GM18499 (cell line): Measurements from ENCODE around the gene SHROOM3.
A peak's percentile ranks its signal among the peaks of the same experiment; 100 is the strongest.

Experiments
- ATAC-seq: cut with Tn5 transposase; IDR thresholded peaks from one replicate; pipeline ENCODE4 v1.9.1; 2021; ENCODE audit warnings: moderate number of reproducible peaks; ENCODE audit not compliant: insufficient read depth, unreplicated experiment

The SHROOM3 gene

DNA sequence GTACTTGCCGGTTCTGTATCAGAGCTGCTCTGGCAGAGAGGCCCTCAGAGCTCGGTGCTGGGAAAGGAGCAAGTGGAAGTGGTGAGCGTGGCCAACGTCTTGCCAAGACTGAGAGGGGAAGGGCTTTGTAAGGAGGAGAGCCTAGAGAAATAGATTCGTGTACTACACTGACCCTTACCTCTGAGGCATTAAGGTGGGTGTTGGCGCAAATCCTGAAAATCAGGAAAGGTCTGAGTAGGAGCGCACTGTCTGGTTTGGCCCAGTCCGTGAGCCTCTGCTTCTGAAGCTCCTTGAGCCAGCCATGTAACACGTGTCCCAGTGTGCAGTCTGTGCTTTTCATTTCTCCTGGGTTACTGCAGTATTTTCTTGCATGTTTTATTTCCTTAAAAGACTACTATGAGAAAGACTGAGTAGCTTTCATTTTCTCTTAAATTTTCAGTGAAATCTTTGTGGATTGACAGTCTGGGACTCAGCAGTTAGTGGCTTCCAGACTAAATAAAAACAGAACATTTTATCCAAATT lies 322.4 kb downstream of the SHROOM3 start:
- no peak for ATAC-seq

DNA sequence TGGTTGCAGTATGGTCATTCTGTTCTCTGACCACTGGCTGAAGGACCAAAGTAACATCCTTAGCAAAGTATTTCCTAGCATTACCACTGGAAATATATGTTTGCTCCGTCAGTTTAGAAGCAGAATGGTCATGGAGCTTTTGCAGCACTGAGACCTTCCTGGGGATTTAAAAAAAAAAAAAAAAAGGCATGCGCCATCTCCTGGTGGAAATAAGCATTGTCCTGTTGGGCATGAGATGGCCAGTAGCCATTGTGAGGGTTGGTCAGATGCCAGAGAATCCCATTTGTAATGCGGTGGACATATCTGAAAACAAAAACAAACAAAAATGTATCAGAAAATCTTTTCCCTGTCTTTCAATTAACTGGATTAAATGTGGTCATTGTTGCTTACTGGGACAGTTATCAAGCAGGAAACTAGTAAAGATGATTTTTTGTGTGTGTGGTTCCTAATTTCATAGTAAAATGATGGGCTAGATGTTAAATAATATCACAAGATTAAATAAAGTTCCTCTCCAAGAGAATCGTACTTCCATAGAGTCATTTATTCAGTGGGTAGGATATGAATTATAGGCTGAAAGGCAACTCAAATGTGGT lies 323.4 kb downstream of the SHROOM3 start:
- ATAC-seq = no peak

DNA sequence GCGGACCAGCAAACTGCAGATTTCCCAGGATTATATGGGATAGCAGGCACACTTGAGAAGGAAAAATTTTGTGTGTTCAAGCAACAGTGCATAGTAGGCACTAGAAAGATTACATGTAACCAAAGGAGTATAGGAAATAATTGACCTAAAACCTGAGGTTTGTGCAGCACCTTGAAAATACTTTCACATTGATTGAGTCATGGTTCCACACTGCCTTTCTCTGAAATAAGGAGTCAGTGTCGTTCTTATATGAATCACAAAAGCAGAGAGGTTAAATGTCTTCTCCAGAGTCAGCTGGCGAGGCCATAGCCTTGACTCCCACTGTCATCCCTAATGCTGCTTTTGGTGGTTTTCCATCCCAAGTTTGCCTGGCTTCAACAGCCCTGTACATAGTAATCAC lies 324.0 kb downstream of the SHROOM3 start:
- ATAC-seq = no peak

DNA sequence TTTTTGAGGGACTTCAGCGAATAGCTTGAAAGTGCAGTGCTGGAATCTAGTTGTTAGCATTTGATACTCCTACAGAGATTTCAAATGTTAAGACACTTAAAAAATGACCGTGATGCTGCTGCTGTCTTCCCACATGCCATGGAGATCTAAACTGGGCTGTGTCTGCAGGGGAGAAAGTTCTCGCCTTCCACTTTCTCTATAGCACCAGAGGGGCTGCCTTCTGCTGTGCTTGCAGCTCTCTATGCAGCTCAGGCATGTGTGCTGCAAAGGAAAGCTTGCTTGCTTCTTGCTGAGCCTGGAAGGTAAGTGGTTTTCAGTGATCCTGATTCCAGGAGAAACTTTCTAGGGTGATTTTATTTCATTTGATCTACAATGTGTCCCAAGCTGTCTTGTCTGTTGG lies 325.2 kb downstream of the SHROOM3 start:
- no peak for ATAC-seq

DNA sequence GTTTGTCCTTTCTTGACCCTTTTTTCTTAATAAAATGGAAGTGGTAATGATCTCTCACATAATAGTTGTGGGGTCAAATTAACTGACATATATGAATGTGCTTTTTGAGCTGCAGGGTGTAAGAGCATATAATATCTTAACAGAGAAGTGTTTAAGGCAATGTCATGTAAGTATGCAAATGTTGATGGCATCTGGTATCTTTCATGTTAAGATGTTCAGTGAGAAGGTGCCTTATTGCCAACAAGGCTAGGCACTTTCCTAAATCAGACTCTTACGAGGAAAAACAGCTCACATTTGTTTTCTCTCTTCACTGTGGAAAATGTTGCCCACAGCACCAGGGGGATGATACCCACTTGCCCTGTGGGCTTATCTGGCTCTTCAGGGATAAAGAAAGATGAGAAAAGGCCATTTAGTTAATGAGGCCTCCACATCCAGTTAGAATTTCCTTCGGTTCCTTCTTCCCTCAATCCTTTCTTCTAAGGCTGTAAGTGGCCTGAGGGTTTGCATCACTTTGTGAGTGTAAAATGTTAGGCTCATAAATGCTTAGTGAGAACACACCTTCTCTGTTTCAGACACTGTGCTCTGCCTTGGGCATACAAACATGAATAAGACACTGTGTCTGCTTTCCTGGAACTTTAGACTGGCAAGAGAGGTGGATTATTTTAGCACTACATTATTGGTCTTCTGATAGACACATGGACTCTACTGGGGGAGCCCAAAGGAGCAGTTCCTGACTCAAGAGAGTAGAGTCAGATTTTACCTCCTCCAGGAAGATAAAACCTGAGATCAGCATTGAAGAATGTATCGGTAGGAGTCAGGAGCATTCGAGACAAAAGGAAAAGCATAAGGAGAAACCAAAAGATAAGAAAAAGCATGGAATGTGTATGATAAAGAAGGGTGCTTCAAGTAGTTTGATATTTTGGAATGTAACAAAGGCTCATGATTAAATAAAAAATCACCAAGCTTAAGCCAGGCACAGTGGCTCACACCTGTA lies 327.4 kb downstream of the SHROOM3 start:
- no peak for ATAC-seq

DNA sequence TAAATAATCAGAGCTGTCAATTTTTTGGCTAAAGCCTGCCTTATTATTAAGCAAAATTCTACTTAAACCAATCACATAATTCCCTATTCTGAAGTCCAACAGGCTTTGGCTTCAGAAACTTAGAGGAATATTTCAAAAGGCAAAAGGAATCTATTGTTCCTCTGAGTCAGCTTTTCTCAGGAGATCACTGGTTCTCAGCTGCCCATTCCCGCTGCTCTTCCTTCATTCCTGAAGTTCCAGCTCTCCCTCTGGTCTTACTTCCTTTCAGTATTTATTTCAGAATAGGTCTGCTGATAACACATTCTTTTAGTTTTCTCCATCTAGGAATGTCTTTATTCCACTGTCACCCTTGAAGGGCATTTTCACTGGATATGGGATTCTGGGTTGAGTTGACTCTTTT lies 329.2 kb downstream of the SHROOM3 start:
- no peak for ATAC-seq

DNA sequence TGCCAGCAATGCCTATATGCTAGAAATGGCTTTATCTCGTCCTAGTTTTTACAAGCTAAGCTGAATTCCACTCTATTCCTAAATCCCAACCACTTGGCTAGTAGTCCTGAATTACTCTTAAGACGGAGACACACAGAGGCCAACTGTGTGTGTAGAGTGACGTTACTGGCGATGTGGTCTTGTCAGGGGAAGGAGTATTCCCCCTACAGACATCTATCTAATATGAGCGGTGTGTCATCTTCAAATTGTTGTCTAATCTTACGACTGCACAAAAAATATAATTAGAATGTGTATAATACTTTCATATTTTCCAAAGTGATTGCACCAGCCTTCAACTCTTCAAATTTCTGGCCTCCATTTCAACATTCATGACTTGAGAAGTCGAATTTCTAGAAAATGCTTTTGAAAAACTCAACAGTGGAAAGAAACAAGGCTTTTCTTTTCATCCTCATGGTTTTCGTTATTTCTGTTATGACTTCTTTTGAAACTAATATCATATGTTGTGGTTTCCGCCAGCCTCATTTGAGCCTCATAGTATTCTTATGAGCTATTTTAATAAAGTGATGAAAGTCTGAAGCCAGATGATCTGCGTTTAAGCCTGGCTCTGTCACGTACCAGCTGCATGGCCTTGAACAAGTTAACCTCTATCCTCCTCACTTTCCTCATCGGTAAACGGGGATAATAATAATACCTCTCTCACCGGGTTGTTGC lies 330.6 kb downstream of the SHROOM3 start:
- ATAC-seq = no peak

DNA sequence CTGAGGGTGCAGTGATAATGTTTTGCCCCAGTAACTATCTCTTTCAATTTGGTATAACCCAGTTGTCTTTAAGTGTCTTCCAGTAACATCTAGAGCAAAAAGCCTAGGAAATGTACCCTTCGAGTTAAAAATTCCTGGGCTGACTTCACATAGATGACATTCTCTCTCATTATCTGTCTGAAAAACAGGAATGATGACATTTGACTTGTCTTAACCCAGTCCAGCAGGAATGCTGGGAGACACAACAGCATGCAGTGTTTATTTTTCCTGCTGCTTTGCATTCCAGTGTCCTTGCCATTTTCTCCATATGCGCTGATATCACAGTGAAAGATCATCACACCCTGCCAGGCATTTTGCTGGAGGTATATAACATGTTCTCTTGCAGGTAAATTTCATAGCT lies 333.0 kb downstream of the SHROOM3 start:
- ATAC-seq = no peak

DNA sequence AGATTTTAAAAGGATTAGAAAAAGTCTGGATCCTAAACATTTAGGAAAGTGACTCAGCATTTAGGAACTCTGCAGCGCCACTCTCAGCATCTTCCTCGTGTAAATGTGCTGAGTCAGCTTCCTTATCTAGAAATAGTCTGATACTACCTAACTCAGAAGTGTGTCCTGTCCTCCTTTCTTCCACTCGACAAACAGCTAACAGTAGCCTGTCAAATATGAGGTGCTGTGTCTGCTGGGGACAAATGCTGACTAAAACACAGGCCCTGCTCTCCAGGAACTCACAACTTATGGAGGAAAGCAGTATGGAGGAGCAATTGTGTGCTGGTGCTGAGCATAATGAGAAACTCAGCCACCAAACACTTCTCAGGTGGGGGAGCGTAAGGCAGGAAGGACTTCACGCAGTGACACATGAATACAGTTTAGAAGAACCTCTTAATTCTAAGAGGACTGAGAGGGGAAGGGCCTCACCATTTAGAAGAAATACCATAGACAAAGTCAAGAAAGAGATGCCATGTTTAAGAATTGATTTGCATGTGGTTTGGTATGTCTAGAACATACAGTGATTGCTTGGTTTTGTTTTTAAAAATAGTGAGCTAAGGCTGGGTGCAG lies 337.6 kb downstream of the SHROOM3 start:
- peak; percentile 52 for ATAC-seq

DNA sequence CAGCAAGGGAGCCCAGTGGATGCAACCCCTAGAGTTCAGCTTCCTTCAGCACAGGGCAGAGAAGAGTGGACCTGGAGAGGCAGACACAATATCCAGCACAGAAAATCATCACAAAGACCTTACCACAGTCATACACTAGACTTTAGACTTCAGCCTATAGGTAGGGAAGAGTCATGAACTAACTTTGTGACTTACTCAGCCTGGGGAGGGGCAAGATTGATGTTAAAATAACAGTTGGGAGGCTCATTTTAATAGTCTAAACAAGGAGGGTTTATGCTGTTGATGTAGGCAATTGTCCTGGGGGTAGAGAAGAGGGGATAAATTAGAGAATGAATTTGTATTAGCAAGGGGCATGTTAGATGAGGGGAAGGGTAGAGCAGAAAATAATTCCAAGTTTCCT lies 338.7 kb downstream of the SHROOM3 start:
- ATAC-seq = no peak

DNA sequence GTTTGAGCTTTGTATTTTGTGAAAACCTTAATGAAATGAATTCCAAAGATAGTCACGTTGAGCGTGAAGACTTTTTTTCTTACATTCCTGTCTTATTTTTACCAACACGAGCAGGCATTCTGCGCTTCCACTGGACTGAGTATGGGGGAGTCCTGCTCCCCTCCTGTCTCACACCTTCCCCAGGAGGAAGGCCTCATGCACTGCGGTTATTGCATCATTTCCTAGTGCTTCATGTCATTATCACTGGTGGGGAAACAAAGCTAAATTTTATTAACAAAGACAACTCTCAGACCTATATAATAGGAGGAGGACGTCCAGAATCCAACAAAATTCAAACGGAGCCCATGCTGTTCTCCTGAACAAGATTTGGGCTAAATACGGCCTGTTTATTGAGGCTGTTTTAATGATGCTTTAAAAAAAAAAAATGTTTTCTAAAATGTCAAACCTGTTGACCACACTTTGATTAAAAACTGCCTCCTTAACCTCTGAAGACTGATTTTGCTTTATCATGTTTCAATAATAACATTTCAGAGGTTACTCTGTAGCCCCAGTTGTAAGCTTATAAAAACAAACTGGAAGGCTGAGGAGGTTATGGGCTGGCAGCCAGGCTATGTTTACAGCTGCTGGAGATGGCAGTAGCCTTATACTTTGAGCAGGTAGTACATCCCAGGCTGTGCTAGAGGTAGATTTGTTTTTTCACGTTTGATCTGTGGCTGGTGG lies 344.9 kb downstream of the SHROOM3 start:
- no peak for ATAC-seq

DNA sequence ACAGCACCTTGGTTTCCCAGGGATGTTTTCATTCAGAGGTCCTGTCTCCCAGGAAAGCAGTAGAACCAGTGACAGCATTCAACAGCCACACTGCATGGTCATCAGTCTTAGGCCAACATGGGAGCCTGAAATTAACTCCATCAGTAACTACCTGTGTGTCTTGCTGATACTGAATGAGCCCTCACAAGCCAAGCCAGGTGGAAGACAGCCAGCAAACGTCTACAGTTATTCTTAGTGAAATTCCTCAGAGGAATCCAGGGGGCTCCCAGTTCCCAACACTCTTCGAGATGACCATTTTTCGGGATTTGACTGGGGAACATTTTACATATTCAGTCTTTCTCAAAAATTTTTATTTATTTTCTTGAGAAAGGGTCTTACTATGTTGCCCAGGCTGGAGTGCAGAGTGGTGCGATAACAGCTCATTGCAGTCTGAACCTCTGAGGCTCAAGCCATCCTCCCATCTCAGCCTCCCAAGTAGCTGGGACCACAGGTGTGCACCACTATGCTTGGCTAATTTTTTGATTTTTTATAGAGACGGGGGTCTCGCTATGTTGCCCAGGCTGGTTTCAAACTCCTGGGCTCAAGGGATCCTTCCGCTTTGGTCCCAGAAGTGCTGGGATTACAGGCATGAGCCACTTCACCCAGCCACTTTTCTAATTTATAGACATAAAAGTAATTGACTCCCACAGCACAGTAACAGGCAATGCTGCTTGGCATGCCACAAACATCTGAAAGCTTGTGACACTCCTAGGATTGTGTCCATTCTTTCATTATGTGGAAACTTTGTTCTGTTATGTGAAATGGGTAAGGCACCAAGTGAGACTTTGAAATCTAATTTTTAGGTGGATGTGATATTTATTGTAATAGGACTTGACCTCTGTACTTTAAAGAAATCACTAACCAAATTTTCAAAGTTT lies 346.0 kb downstream of the SHROOM3 start:
- no peak for ATAC-seq

DNA sequence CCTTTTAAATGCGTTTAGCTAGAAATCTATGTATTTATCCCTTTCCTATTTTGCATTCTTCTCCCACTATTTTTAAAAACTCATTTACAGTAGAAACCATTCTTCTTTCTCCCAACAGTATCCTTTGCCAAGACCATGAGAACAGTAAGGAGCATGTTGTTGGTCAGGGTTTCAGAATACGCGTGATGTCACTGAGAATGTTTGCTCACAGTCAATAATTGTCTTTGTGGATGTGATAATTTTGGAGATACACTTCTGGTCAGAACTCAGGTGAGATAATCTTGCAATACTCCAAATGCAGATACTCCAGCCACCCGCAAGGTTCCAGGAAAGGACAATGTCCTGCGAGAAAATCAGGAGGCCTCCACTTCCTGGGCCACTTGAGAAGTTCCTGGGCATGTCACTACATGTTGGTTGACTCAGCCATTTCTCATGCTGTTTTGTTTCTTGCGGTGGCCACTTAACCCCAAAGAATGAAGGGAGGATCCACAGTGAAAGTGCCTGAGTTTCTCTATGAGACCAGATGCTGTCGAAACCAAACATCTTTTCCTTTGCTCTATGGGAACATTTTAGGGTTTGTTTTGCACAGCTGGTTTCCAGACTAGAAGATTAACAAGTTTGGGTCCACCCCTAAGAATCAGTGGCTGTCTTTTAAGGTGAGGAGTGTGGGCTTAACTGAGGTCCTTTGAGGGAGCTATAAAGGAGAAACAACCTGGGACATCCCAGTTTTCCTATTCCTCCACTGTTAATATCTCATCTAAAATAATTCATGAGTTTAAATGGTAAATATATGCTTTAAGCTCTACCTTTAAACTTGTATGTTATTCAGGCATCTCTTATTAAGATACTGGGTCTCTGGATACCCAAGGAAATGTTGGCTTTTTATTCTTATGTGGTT lies 346.9 kb downstream of the SHROOM3 start:
- ATAC-seq = no peak

DNA sequence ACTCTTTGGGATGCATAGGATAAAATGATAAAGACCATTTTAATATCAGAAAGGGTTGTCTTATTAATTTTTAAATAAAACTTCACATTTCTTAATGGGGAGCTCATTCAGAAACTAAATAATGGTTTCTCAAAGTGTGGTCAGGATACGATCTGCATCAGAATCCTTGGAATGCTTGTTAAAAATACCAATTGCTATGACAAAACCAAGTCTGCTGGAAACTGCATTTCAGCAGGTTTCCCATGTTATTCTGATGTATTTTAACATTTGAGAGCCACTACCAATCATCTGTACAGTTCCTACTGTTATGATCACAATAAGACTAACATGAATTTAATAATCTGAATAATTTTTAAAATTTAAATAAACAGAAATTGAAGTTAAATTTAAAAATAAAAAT lies 347.8 kb downstream of the SHROOM3 start:
- ATAC-seq = no peak

DNA sequence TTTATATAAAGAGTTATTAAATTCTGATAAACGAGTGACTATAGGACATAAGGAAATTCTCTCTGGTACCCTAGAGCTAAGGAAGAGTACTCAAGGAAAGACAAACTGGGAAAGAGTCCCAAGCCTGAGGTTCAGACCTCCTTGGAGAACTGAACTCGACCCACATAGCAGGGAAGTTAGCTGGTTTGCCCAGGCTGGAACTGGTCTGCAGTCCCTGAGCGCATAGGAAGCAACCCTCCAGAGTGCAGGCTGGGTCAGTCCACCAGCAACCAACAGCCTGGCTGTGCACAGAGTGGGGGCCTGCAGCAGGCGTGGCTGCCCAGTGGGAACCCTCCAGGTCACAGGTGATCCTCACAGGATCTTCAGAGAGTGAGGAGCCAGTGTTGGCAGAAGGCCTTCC lies 348.8 kb downstream of the SHROOM3 start:
- ATAC-seq = no peak

DNA sequence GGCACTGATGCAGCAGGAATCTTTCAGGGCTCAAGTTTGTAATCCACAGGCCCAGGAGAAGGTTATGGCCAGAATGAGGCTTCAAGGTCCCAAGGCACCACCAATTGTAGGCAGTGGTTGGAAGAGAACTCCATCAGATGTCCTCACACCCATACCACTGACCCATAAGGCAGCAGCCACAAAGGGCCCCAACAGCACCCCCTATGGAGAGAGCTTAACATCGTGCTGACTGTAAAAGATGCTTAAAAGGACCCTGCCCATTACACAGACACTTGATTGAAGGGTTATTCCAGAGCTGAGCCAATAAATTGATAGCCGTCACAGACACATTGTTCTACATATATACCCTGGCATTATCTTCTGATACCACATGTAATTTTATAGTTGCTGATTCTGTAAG lies 349.2 kb downstream of the SHROOM3 start:
- no peak for ATAC-seq

DNA sequence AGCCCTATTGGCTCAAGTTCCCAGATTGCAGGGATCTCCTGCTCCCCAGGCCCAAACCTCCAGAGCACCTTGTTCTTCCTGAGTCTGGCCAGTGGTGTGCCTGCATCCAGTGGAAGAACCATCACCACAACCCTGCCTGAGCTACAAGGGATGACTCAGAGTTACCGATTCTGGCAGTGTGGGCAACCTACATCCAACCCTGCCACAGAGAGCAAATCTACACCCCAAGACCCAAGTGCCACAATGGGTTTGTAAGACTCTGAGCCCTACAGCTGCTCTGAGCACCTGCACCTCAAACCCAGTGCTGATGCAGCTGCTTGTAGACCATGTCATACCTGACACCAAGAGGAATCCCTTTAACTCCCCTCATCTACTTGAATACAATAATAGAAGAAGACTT lies 352.9 kb downstream of the SHROOM3 start:
- ATAC-seq = no peak

DNA sequence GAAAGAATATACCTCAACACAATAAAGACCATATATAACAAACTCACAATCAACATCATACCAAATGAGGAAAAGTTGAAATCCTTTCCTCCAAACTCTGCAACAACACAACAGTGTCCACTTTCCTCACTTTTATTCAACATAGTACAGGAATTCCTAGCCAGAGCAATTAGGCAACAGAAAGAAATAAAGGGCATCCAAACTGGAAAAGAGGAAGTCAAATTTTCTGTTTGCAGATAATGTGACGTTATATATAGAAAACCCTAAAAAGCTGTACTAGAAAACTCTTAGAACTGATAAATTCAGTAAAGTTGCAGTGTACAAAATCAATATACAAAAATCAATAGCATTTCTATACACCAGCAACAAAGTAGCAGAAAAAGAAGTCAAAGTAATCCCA lies 355.3 kb downstream of the SHROOM3 start:
- no peak for ATAC-seq
